NCI-H1092 treated with DMSO at 0.1 percent for 48 hours (cell line): ENCODE results near the gene MAPK8IP2.
A peak's percentile ranks its signal among the peaks of the same experiment; 100 is the strongest.

Source experiments
- DNase-seq: peaks from one replicate; lab custom pipeline; 2025; lab: John Stamatoyannopoulos, UW

The MAPK8IP2 gene

GRCh38 chr22:50600538-50600937 is at the start of gene MAPK8IP2:
TSS of gene MAPK8IP2 (plus strand) at chr22:50600793. CDS start at chr22:50600819, 26 bp downstream.
- DNase-seq = no peak

GRCh38 chr22:50551160-50551752 is 49.3 kb upstream of the MAPK8IP2 start:
- DNase-seq = no peak

GRCh38 chr22:50553310-50553709 is 47.3 kb upstream of the MAPK8IP2 start:
- DNase-seq = no peak

GRCh38 chr22:50556703-50557102 is 43.9 kb upstream of the MAPK8IP2 start:
- DNase-seq = no peak

- no peak for DNase-seq
These were observed 40.6 kb upstream of the MAPK8IP2 start for GRCh38 chr22:50560034-50560433.

GRCh38 chr22:50561401-50562358 is 38.9 kb upstream of the MAPK8IP2 start:
- no peak for DNase-seq

GRCh38 chr22:50562523-50563412 is 37.8 kb upstream of the MAPK8IP2 start, which contains the start of gene SYCE3:
TSS of gene SYCE3 (minus strand) at chr22:50562919. CDS start at chr22:50556405, 6,514 bp downstream.
- DNase-seq = peak; percentile 56

GRCh38 chr22:50563413-50564160 is 37.0 kb upstream of the MAPK8IP2 start:
- DNase-seq = no peak

- DNase-seq = no peak
These were observed 36.3 kb upstream of the MAPK8IP2 start for GRCh38 chr22:50564289-50564688.

- DNase-seq = no peak
These were observed 32.8 kb upstream of the MAPK8IP2 start for GRCh38 chr22:50567721-50568252.

GRCh38 chr22:50568626-50569025 is 32.0 kb upstream of the MAPK8IP2 start:
- DNase-seq = no peak

- DNase-seq = no peak
These were observed 31.5 kb upstream of the MAPK8IP2 start for GRCh38 chr22:50569041-50569459.

- no peak for DNase-seq
These were observed 30.6 kb upstream of the MAPK8IP2 start for GRCh38 chr22:50569896-50570535.

GRCh38 chr22:50570861-50571260 is 29.7 kb upstream of the MAPK8IP2 start:
- no peak for DNase-seq

GRCh38 chr22:50571264-50572175 is 29.1 kb upstream of the MAPK8IP2 start:
- DNase-seq = no peak

- DNase-seq = no peak
These were observed 27.6 kb upstream of the MAPK8IP2 start for GRCh38 chr22:50572965-50573364.

GRCh38 chr22:50573491-50574382 is 26.9 kb upstream of the MAPK8IP2 start:
- DNase-seq = no peak

GRCh38 chr22:50574383-50574755 is 26.2 kb upstream of the MAPK8IP2 start:
- DNase-seq = no peak
